Measurements from ENCODE around the gene HMBS.

Gene HMBS

GRCh38 chr11:119121008-119121810 lies 36.5 kb downstream of the HMBS start, which contains the start of gene HINFP:
TSS of gene HINFP (plus strand) at chr11:119121580. CDS start at chr11:119126945, 5,365 bp downstream.
- H3K4me1 ChIP-seq (ENCODE audit: insufficient read depth, poor library complexity, severe bottlenecking), result no peaks in the 10 kb centered on the region
- peaks cover 14% of the 10 kb centered on the region for H3K36me3 ChIP-seq (ENCODE audit: low read depth)
- peak within 1 kb of the TSS; percentile 7 for H3K27ac ChIP-seq (ENCODE audit: poor library complexity, severe bottlenecking)
- peak within 1 kb of the TSS; percentile 91 for H3K4me3 ChIP-seq (ENCODE audit: severe bottlenecking)
- DNase-seq (ENCODE audit: low spot score), result peak; percentile 99
- H3K9me3 ChIP-seq (ENCODE audit: severe bottlenecking), result no peaks in the 10 kb centered on the region
- ATAC-seq (ENCODE audit: low read depth), result peak; percentile 98
- H3K27me3 ChIP-seq (ENCODE audit: insufficient read depth, poor library complexity, severe bottlenecking), result no peaks in the 10 kb centered on the region
- TF ChIP-seq, protein P1, sequence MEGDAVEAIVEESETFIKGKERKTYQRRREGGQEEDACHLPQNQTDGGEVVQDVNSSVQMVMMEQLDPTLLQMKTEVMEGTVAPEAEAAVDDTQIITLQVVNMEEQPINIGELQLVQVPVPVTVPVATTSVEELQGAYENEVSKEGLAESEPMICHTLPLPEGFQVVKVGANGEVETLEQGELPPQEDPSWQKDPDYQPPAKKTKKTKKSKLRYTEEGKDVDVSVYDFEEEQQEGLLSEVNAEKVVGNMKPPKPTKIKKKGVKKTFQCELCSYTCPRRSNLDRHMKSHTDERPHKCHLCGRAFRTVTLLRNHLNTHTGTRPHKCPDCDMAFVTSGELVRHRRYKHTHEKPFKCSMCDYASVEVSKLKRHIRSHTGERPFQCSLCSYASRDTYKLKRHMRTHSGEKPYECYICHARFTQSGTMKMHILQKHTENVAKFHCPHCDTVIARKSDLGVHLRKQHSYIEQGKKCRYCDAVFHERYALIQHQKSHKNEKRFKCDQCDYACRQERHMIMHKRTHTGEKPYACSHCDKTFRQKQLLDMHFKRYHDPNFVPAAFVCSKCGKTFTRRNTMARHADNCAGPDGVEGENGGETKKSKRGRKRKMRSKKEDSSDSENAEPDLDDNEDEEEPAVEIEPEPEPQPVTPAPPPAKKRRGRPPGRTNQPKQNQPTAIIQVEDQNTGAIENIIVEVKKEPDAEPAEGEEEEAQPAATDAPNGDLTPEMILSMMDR (IDR thresholded peaks at IDR 0.05; ENCODE audit: poor library complexity, severe bottlenecking), result no peak

DNA sequence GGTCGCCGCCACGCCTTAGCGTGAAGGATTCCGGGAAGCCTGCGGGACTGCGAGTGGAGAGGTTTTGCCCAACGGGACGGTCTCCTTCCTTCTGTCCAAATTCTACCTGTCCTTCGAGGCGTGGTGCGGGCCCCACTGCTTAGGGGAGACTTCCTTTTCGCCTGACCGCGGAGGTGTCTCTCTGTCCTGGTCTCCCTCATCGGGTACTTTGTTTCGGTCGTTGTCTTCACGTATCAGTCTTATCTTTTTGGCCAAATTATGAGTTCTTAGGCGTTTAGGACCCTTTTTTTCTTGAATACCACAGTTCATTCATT lies 37.1 kb downstream of the HMBS start:
- ATAC-seq (ENCODE audit: low read depth), result no peak; the same call in 2 of the 3 replicates
- no peaks in the 10 kb centered on the region for H3K9me3 ChIP-seq (ENCODE audit: severe bottlenecking)

DNA sequence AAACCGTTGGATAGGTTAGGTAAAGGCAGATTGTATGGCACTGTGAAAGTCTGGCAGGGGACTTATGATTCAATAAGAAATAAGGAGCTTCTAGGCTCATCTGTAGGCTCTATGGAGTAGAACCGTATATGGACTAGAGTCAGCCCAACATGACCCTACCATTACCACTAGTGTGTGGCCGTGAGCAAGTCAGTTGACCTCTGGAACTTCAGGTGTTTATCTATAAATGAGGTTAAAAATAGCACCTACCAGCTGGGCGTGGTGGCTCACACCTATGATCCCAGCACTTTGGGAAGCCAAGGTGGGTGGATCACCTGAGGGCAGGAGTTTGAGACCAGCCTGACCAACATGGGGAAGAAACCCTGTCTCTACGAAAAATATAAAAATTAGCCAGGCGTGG lies 41.1 kb downstream of the HMBS start:
- H3K27ac ChIP-seq (ENCODE audit: poor library complexity, severe bottlenecking), result no peak overlapping the region
- peaks cover 39% of the 10 kb centered on the region for H3K36me3 ChIP-seq (ENCODE audit: low read depth)
- no peaks in the 10 kb centered on the region for H3K4me1 ChIP-seq (ENCODE audit: insufficient read depth, poor library complexity, severe bottlenecking)
- no peaks in the 10 kb centered on the region for H3K9me3 ChIP-seq (ENCODE audit: severe bottlenecking)
- TF ChIP-seq, protein P1 (IDR thresholded peaks at IDR 0.05; ENCODE audit: poor library complexity, severe bottlenecking), result no peak
- ATAC-seq (ENCODE audit: low read depth), result no peak
- no peak for DNase-seq (ENCODE audit: low spot score)
- H3K4me3 ChIP-seq (ENCODE audit: severe bottlenecking), result no peak overlapping the region
- no peaks in the 10 kb centered on the region for H3K27me3 ChIP-seq (ENCODE audit: insufficient read depth, poor library complexity, severe bottlenecking)

More for the DNA sequence above, 37.1 kb downstream of the HMBS start:
- Histone ChIP-seq H3K36me3 (ENCODE audit: low read depth) (peaks cover 14% of the 10 kb centered on the region), H3K27ac (ENCODE audit: poor library complexity, severe bottlenecking) (peak overlapping the region; percentile 7), H3K4me1 (ENCODE audit: insufficient read depth, poor library complexity, severe bottlenecking) (no peaks in the 10 kb centered on the region), H3K27me3 (ENCODE audit: insufficient read depth, poor library complexity, severe bottlenecking) (no peaks in the 10 kb centered on the region), H3K4me3 (ENCODE audit: severe bottlenecking) (peak overlapping the region; percentile 91)
- DNase-seq (ENCODE audit: low spot score), result no peak
- TF ChIP-seq, protein P1 (IDR thresholded peaks at IDR 0.05; ENCODE audit: poor library complexity, severe bottlenecking), result no peak

DNA sequence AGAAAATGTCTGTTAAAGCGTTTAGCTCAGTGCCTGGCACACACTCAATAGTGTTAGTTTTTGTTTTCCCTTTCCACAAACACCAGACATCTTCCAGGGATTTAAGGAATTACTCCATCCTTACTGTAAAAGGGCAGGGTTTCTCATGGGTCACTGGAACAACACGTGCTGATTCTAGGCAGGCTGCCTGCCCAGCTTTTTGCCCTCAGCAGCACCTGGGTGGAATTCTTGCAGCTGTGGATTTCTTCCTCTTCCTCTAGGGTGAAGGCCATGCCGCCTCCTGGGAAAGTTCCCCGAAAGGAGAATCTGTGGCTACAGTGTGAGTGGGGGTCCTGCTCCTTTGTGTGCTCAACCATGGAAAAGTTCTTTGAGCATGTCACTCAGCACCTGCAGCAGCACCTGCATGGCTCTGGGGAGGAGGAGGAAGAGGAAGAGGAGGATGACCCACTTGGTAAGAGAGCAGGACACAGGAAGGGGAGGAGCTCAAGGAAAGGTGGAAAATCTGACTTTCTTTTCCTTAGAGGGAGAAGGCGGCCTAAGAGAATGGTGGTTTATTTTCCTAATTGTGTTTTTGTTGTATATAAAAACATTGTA lies 42.1 kb downstream of the HMBS start:
- Histone ChIP-seq H3K9me3 (ENCODE audit: severe bottlenecking) (no peaks in the 10 kb centered on the region), H3K36me3 (ENCODE audit: low read depth) (peaks cover 44% of the 10 kb centered on the region), H3K27me3 (ENCODE audit: insufficient read depth, poor library complexity, severe bottlenecking) (no peaks in the 10 kb centered on the region), H3K4me1 (ENCODE audit: insufficient read depth, poor library complexity, severe bottlenecking) (no peaks in the 10 kb centered on the region), H3K27ac (ENCODE audit: poor library complexity, severe bottlenecking) (no peak overlapping the region), H3K4me3 (ENCODE audit: severe bottlenecking) (no peak overlapping the region)
- ATAC-seq (ENCODE audit: low read depth) (no peak), DNase-seq (ENCODE audit: low spot score) (no peak)
- TF ChIP-seq, protein P1 (IDR thresholded peaks at IDR 0.05; ENCODE audit: poor library complexity, severe bottlenecking), result no peak

DNA sequence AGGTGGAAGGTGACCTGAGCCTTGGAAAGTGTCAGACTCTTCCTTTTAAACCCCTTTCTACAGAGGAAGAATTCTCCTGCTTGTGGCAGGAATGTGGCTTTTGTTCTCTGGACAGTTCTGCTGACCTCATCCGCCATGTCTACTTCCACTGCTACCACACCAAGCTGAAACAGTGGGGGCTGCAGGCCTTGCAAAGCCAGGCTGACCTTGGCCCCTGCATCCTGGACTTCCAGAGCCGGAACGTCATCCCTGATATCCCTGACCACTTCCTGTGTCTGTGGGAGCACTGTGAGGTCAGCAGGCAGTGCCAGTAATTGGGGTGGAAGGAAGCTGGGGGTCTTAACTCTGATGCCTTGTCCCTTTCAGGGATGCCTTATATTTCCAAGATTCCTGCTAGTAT lies 46.0 kb downstream of the HMBS start:
- H3K36me3 ChIP-seq (ENCODE audit: low read depth), result peaks cover 56% of the 10 kb centered on the region
- no peak overlapping the region for H3K4me3 ChIP-seq (ENCODE audit: severe bottlenecking)

More for the DNA sequence above, 46.0 kb downstream of the HMBS start:
- Histone ChIP-seq H3K4me1 (ENCODE audit: insufficient read depth, poor library complexity, severe bottlenecking) (no peaks in the 10 kb centered on the region), H3K9me3 (ENCODE audit: severe bottlenecking) (no peaks in the 10 kb centered on the region), H3K27me3 (ENCODE audit: insufficient read depth, poor library complexity, severe bottlenecking) (no peaks in the 10 kb centered on the region), H3K27ac (ENCODE audit: poor library complexity, severe bottlenecking) (no peak overlapping the region)
- no peak for DNase-seq (ENCODE audit: low spot score)
- TF ChIP-seq, protein P1 (IDR thresholded peaks at IDR 0.05; ENCODE audit: poor library complexity, severe bottlenecking), result no peak
- ATAC-seq (ENCODE audit: low read depth), result no peak

All from RWPE2 (cell line).